Measurements from ENCODE around the gene NGEF.

DNA sequence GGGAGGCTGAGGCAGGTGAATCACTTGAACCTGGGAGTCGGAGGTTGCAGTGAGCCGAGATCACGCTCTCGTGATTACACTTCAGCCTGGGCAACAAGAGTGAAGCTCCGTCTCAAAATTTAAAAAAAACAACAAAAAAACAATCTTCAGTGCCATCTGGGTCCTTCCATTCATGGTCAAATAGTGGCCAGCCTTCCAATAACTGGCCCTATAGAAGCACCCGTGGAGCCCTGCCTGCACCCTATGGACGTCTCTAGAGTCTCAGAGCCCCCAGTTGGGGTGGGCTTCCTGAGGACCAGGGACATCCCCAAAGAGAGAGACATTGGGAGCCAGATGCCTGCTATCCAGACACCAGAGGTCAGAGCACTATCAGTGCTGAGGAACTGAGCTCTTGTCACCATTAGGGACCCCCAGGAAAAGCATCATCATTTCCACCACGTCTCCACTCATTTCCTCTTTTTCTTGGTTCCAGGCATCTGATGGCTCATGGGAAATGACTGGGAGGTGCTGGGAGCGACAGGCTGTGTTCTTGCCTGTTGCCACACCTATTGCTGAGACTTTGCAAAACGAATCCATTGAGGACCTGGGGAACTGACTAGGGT is 28.8 kb upstream of the NGEF start:
- TF ChIP-seq, protein P1, sequence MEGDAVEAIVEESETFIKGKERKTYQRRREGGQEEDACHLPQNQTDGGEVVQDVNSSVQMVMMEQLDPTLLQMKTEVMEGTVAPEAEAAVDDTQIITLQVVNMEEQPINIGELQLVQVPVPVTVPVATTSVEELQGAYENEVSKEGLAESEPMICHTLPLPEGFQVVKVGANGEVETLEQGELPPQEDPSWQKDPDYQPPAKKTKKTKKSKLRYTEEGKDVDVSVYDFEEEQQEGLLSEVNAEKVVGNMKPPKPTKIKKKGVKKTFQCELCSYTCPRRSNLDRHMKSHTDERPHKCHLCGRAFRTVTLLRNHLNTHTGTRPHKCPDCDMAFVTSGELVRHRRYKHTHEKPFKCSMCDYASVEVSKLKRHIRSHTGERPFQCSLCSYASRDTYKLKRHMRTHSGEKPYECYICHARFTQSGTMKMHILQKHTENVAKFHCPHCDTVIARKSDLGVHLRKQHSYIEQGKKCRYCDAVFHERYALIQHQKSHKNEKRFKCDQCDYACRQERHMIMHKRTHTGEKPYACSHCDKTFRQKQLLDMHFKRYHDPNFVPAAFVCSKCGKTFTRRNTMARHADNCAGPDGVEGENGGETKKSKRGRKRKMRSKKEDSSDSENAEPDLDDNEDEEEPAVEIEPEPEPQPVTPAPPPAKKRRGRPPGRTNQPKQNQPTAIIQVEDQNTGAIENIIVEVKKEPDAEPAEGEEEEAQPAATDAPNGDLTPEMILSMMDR (IDR thresholded peaks at IDR 0.05) = no peak
- TF ChIP-seq POLR2A (IDR thresholded peaks at IDR 0.05) = no peak
